HepG2 (cell line): ENCODE results near the gene MTNR1A. TPM values are rescaled to one million over a fixed set of nuclear protein-coding genes. Genes with fewer than 3 reads are reported as not detected.

Source experiments
- ATF6 ChIP-seq: sonication (generic); formaldehyde crosslinking; conservative IDR thresholded peaks from 2 replicates; pipeline ENCODE4 v1.4.0; 2020; ENCODE audit warnings: missing genetic modification reagents
- EED ChIP-seq: sonication (generic); formaldehyde crosslinking; IDR thresholded peaks from 2 replicates; pipeline ENCODE4 v1.5.0; 2020; ENCODE audit warnings: mild to moderate bottlenecking, missing genetic modification reagents
- FOXC1 ChIP-seq: sonication (generic); formaldehyde crosslinking; IDR thresholded peaks from 2 replicates; pipeline ENCODE4 v1.8.0; 2022; ENCODE audit warnings: mild to moderate bottlenecking, missing genetic modification reagents, borderline replicate concordance
- FOXK1 ChIP-seq: sonication (generic); formaldehyde crosslinking; IDR thresholded peaks from 2 replicates; pipeline ENCODE4 v1.4.0; 2020; ENCODE audit warnings: low read depth, missing genetic modification reagents, borderline replicate concordance
- GLI4 ChIP-seq: sonication (generic); formaldehyde crosslinking; IDR thresholded peaks from 2 replicates; pipeline ENCODE4 v1.5.1; 2020; ENCODE audit warnings: missing genetic modification reagents, mild to moderate bottlenecking, moderate library complexity, borderline replicate concordance
- IRX3 ChIP-seq: sonication (generic); formaldehyde crosslinking; IDR thresholded peaks from 2 replicates; pipeline ENCODE4 v1.8.1; 2023; ENCODE audit warnings: mild to moderate bottlenecking, low read depth, missing genetic modification reagents, borderline replicate concordance
- MIER3 ChIP-seq: IDR thresholded peaks from 2 replicates; pipeline ENCODE4 v1.6.1; 2016; ENCODE audit warnings: missing compliant biosample characterization, borderline replicate concordance
- PHB2 ChIP-seq: fragments of 450-650 bp; IDR thresholded peaks from 2 replicates; pipeline ENCODE4 v1.6.1; 2018; ENCODE audit not compliant: partially characterized antibody
- POGK ChIP-seq: sonication (generic); formaldehyde crosslinking; conservative IDR thresholded peaks from 2 replicates; pipeline ENCODE4 v1.8.0; 2022; ENCODE audit warnings: mild to moderate bottlenecking, moderate library complexity, missing genetic modification reagents
- PRMT3 ChIP-seq: sonication (generic); formaldehyde crosslinking; IDR thresholded peaks from 2 replicates; pipeline ENCODE4 v1.8.1; 2022; ENCODE audit warnings: low read depth, mild to moderate bottlenecking, moderate library complexity, missing genetic modification reagents, borderline replicate concordance
- PRPF4 ChIP-seq: fragments of 200-400 bp; formaldehyde crosslinking; IDR thresholded peaks from 2 replicates; pipeline ENCODE4 v1.6.1; 2016; ENCODE audit warnings: low read length, low read depth; ENCODE audit not compliant: poor library complexity, severe bottlenecking
- RFX1 ChIP-seq: fragments of 450-650 bp; IDR thresholded peaks from 2 replicates; pipeline ENCODE4 v1.6.1; 2017
- SMARCE1 ChIP-seq: fragments of 450-650 bp; IDR thresholded peaks from 2 replicates; pipeline ENCODE4 v1.6.1; 2017; ENCODE audit warnings: borderline replicate concordance
- ZFP37 ChIP-seq: sonication (generic); formaldehyde crosslinking; IDR thresholded peaks from 2 replicates; pipeline ENCODE4 v1.4.0; 2020; ENCODE audit warnings: missing genetic modification reagents, borderline replicate concordance
- ZNF136 ChIP-seq: sonication (generic); formaldehyde crosslinking; IDR thresholded peaks from 2 replicates; pipeline ENCODE4 v1.8.1; 2022; ENCODE audit warnings: low read depth, mild to moderate bottlenecking, moderate library complexity, missing genetic modification reagents
- ZNF224 ChIP-seq: sonication (generic); formaldehyde crosslinking; IDR thresholded peaks from 2 replicates; pipeline ENCODE4 v1.5.0; 2020; ENCODE audit warnings: mild to moderate bottlenecking, missing genetic modification reagents
- ZNF343 ChIP-seq: sonication (generic); formaldehyde crosslinking; IDR thresholded peaks from 2 replicates; pipeline ENCODE4 v1.4.0; 2020; ENCODE audit warnings: mild to moderate bottlenecking, missing genetic modification reagents
- ZNF367 ChIP-seq: sonication (generic); formaldehyde crosslinking; IDR thresholded peaks from 2 replicates; pipeline ENCODE4 v1.4.0; 2020; ENCODE audit warnings: missing genetic modification reagents, borderline replicate concordance
- ZNF629 ChIP-seq: sonication (generic); formaldehyde crosslinking; conservative IDR thresholded peaks from 2 replicates; pipeline ENCODE4 v1.5.0; 2020; ENCODE audit warnings: missing genetic modification reagents
- ZNF768 ChIP-seq: sonication (generic); formaldehyde crosslinking; IDR thresholded peaks from 2 replicates; pipeline ENCODE4 v1.4.0; 2020; ENCODE audit warnings: missing genetic modification reagents
- polyA plus RNA-seq, 8 experiments: library from polyadenylated mRNA; depleted of rRNA in 3 of 8; stranded (reverse) in 7 of 8; unstranded in 1 of 8; fragments of >200 nt; fragmentation: Illumina TruSeq in 4 of 8; extraction: Trizol in 4 of 8; gene quantifications; 2 replicates each; pipeline versions ENCODE4 v1.2.1 to v1.2.3, GENCODE V29; 2011 to 2016; ENCODE audit warnings: low read depth in 4 of 8, missing spikeins in 1 of 8, mixed read lengths in 1 of 8; ENCODE audit not compliant: insufficient read depth in 1 of 8
- total RNA-seq, 5 experiments: library from RNA; depleted of rRNA; stranded (reverse); fragments of >200 nt; fragmentation: Illumina TruSeq; extraction: Trizol; gene quantifications; 2 replicates each; pipeline ENCODE4 v1.2.3, GENCODE V29; 2016; ENCODE audit warnings: low read depth in 1 of 5
- TF ChIP-seq, protein P1 (sequence below): sonication (generic); formaldehyde crosslinking; conservative IDR thresholded peaks from 2 replicates; pipeline ENCODE4 v1.4.0; 2020; ENCODE audit warnings: missing genetic modification reagents
- TF ChIP-seq, protein P2 (sequence below): sonication (generic); formaldehyde crosslinking; IDR thresholded peaks from 2 replicates; pipeline ENCODE4 v1.5.0; 2020; ENCODE audit warnings: mild to moderate bottlenecking, missing genetic modification reagents, moderate library complexity

The MTNR1A gene
- total and polyA plus RNA-seq, 2 of the 13 experiments (the other 11 are each of a cell fraction or from before 2014, with no cell fraction given) = not detected

- TF ChIP-seq POGK = no peak
- no peak for TF ChIP-seq ZNF136 (CRISPR knock-in tag)
- no peak; the same call in 1 of the 2 replicates for TF ChIP-seq EED (CRISPR knock-in tag)
- TF ChIP-seq IRX3 (CRISPR knock-in tag) = no peak
- no peak for TF ChIP-seq FOXK1
- no peak for TF ChIP-seq FOXC1 (CRISPR knock-in tag)
- TF ChIP-seq ZNF224 (CRISPR knock-in tag) = no peak
- TF ChIP-seq ZFP37 (CRISPR knock-in tag) = no peak
- no peak for TF ChIP-seq MIER3 (CRISPR knock-in tag)
- TF ChIP-seq SMARCE1 = no peak
- TF ChIP-seq, protein P1, sequence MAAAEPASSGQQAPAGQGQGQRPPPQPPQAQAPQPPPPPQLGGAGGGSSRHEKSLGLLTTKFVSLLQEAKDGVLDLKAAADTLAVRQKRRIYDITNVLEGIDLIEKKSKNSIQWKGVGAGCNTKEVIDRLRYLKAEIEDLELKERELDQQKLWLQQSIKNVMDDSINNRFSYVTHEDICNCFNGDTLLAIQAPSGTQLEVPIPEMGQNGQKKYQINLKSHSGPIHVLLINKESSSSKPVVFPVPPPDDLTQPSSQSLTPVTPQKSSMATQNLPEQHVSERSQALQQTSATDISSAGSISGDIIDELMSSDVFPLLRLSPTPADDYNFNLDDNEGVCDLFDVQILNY (CRISPR knock-in tag) = no peak
- TF ChIP-seq, protein P2, sequence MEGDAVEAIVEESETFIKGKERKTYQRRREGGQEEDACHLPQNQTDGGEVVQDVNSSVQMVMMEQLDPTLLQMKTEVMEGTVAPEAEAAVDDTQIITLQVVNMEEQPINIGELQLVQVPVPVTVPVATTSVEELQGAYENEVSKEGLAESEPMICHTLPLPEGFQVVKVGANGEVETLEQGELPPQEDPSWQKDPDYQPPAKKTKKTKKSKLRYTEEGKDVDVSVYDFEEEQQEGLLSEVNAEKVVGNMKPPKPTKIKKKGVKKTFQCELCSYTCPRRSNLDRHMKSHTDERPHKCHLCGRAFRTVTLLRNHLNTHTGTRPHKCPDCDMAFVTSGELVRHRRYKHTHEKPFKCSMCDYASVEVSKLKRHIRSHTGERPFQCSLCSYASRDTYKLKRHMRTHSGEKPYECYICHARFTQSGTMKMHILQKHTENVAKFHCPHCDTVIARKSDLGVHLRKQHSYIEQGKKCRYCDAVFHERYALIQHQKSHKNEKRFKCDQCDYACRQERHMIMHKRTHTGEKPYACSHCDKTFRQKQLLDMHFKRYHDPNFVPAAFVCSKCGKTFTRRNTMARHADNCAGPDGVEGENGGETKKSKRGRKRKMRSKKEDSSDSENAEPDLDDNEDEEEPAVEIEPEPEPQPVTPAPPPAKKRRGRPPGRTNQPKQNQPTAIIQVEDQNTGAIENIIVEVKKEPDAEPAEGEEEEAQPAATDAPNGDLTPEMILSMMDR (CRISPR knock-in tag) = peak; percentile 57; the same call in 1 of the 2 replicates
- no peak for TF ChIP-seq PRPF4
- TF ChIP-seq RFX1 = no peak
- no peak for TF ChIP-seq GLI4 (CRISPR knock-in tag)
- TF ChIP-seq ZNF768 (CRISPR knock-in tag) = no peak; the same call in 1 of the 2 replicates
- no peak for TF ChIP-seq PRMT3 (CRISPR knock-in tag)
- TF ChIP-seq ATF6 (CRISPR knock-in tag) = no peak
- no peak for TF ChIP-seq PHB2
- TF ChIP-seq ZNF629 (CRISPR knock-in tag) = peak; percentile 74
- no peak for TF ChIP-seq ZNF343
- no peak for TF ChIP-seq ZNF367 (CRISPR knock-in tag)
Measured at GRCh38 chr4:186554914-186555827, at the start of gene MTNR1A (continued).
